Activated CD4-positive, alpha-beta T cell treated with anti-CD3 and anti-CD28 coated beads for 36 hours (primary cell): ENCODE data around the gene PPP2R3B. TPM values are rescaled to one million over a fixed set of nuclear protein-coding genes. Genes with fewer than 3 reads are reported as not detected.
"Not testable (repeated sequence)": the region's sequence is repeated elsewhere in the genome, so short reads cannot be mapped to it uniquely, and the experiment has no call there.

Source experiments
- ATAC-seq: fragments of 200-7000 bp; cut with Tn5 transposase; one replicate; pipeline ENCODE4 v1.10.0; 2021; ENCODE audit warnings: mild to moderate bottlenecking, moderate library complexity
- CTCF ChIA-PET: fragments of 350-600 bp; sonication (Branson Sonifier 250); formaldehyde crosslinking; loops from one replicate; lab custom pipeline; 2021; ENCODE audit warnings: antibody characterized with exemption; lab: Charles Lee
- POLR2A ChIA-PET: fragments of 350-600 bp; sonication (Branson Sonifier 250); formaldehyde crosslinking; loops from one replicate; lab custom pipeline; 2021; ENCODE audit warnings: antibody characterized with exemption, inconsistent platforms; lab: Charles Lee
- DNase-seq: peaks from one replicate; pipeline ENCODE4 v3.0.0-alpha.2; 2020
- H3K27ac Mint-ChIP-seq: one replicate; pipeline ENCODE4 v1.8.0; 2021; ENCODE audit warnings: mixed read lengths
- H3K27me3 Mint-ChIP-seq: one replicate; pipeline ENCODE4 v1.8.0; 2021; ENCODE audit warnings: mixed read lengths
- H3K36me3 Mint-ChIP-seq: one replicate; pipeline ENCODE4 v1.8.0; 2021; ENCODE audit warnings: low read depth, mixed read lengths
- H3K4me1 Mint-ChIP-seq: one replicate; pipeline ENCODE4 v1.8.0; 2021; ENCODE audit warnings: mixed read lengths
- H3K4me3 Mint-ChIP-seq: one replicate; pipeline ENCODE4 v1.8.0; 2021; ENCODE audit warnings: mild to moderate bottlenecking, moderate library complexity, mixed read lengths
- H3K9me3 Mint-ChIP-seq: one replicate; pipeline ENCODE4 v1.8.0; 2021; ENCODE audit warnings: low read depth, mixed read lengths
- intact Hi-C, 2 experiments: fragments of 100-400 bp; cut with DNase I in 1 of 2; cut with micrococcal nuclease in 1 of 2; formaldehyde crosslinking; loops; one replicate each; pipeline versions ENCODE4 v1.14.2 to v1.15.1; 2022 to 2024; cut with DNase I, micrococcal nuclease
- total RNA-seq, 2 experiments: library from RNA; stranded (reverse); gene quantifications; one replicate each; pipeline ENCODE4 v1.2.3, GENCODE V29; 2021

The PPP2R3B gene
- total RNA-seq, 2 experiments from 2014 or later = 23.3 to 26.8 TPM

GRCh38 chrX:355329-356050 lies 31.2 kb downstream of the PPP2R3B start:
- Mint-ChIP-seq H3K9me3 (peaks cover 17% of the 10 kb centered on the region), H3K4me3 (no peak overlapping the region), H3K27ac (no peak overlapping the region), H3K36me3 (peaks cover 46% of the 10 kb centered on the region), H3K27me3 (no peaks in the 10 kb centered on the region), H3K4me1 (peaks cover 17% of the 10 kb centered on the region)
- ATAC-seq = no peak
- no peak for DNase-seq
- intact Hi-C loops = no loop called here
- CTCF ChIA-PET = no interaction called here
- POLR2A ChIA-PET = no interaction called here

GRCh38 chrX:353566-354535 lies 32.9 kb downstream of the PPP2R3B start:
- CTCF ChIA-PET = no interaction called here

GRCh38 chrX:352582-353314 lies 34.0 kb downstream of the PPP2R3B start:
- ChIA-PET POLR2A (no interaction called here), CTCF (no interaction called here)
- intact Hi-C loops = no loop called here
- Mint-ChIP-seq H3K27me3 (no peaks in the 10 kb centered on the region), H3K36me3 (peaks cover 29% of the 10 kb centered on the region), H3K27ac (no peak overlapping the region), H3K4me1 (peaks cover 14% of the 10 kb centered on the region), H3K9me3 (peaks cover 3% of the 10 kb centered on the region), H3K4me3 (no peak overlapping the region)
- ATAC-seq = no peak
- DNase-seq = no peak

More at GRCh38 chrX:353566-354535, 32.9 kb downstream of the PPP2R3B start:
- ATAC-seq = no peak
- intact Hi-C loops = no loop called here
- Mint-ChIP-seq H3K36me3 (peaks cover 37% of the 10 kb centered on the region), H3K4me1 (peaks cover 17% of the 10 kb centered on the region), H3K27ac (no peak overlapping the region), H3K4me3 (no peak overlapping the region), H3K27me3 (no peaks in the 10 kb centered on the region), H3K9me3 (peaks cover 7% of the 10 kb centered on the region)
- DNase-seq = no peak
- POLR2A ChIA-PET = no interaction called here

- Mint-ChIP-seq H3K27ac (no peak overlapping the region), H3K9me3 (no peaks in the 10 kb centered on the region), H3K27me3 (no peaks in the 10 kb centered on the region), H3K36me3 (peaks cover 23% of the 10 kb centered on the region), H3K4me3 (no peak overlapping the region), H3K4me1 (peaks cover 8% of the 10 kb centered on the region)
- DNase-seq (no peak), ATAC-seq (no peak)
- CTCF ChIA-PET = no interaction called here
- intact Hi-C loops = no loop called here
- POLR2A ChIA-PET = no interaction called here
These were observed 34.5 kb downstream of the PPP2R3B start for GRCh38 chrX:352181-352580.

- intact Hi-C loops = no loop called here
- Mint-ChIP-seq H3K36me3 (peaks cover 19% of the 10 kb centered on the region), H3K4me3 (no peak overlapping the region), H3K27ac (no peak overlapping the region), H3K9me3 (no peaks in the 10 kb centered on the region), H3K27me3 (no peaks in the 10 kb centered on the region), H3K4me1 (peaks cover 4% of the 10 kb centered on the region)
- no peak for ATAC-seq
- ChIA-PET CTCF (no interaction called here), POLR2A (no interaction called here)
- no peak for DNase-seq
These were observed 35.0 kb downstream of the PPP2R3B start for GRCh38 chrX:351736-352135.

- intact Hi-C loops = not testable (repeated sequence)
- H3K36me3 Mint-ChIP-seq = peaks cover 15% of the 10 kb centered on the region
These were observed 35.4 kb downstream of the PPP2R3B start for GRCh38 chrX:351324-351641.

GRCh38 chrX:350534-351323 lies 36.0 kb downstream of the PPP2R3B start:
- no peaks in the 10 kb centered on the region for H3K27me3 Mint-ChIP-seq
- ATAC-seq (no peak), DNase-seq (no peak)
- intact Hi-C loops = no loop called here
- ChIA-PET POLR2A (no interaction called here), CTCF (no interaction called here)
- no peak overlapping the region for H3K4me3 Mint-ChIP-seq
- H3K27ac Mint-ChIP-seq = no peak overlapping the region
- H3K36me3 Mint-ChIP-seq = peaks cover 12% of the 10 kb centered on the region
- no peaks in the 10 kb centered on the region for H3K4me1 Mint-ChIP-seq
- no peaks in the 10 kb centered on the region for H3K9me3 Mint-ChIP-seq

More at GRCh38 chrX:351324-351641, 35.4 kb downstream of the PPP2R3B start:
- H3K4me3 Mint-ChIP-seq, H3K9me3 Mint-ChIP-seq, CTCF ChIA-PET, ATAC-seq, H3K27ac Mint-ChIP-seq, H3K4me1 Mint-ChIP-seq, DNase-seq, POLR2A ChIA-PET, H3K27me3 Mint-ChIP-seq: not testable (repeated sequence)

- Mint-ChIP-seq H3K27ac (no peak overlapping the region), H3K4me1 (no peaks in the 10 kb centered on the region), H3K36me3 (peaks cover 8% of the 10 kb centered on the region), H3K9me3 (no peaks in the 10 kb centered on the region), H3K27me3 (no peaks in the 10 kb centered on the region), H3K4me3 (no peak overlapping the region)
- no peak for DNase-seq
- no peak for ATAC-seq
- intact Hi-C loops = no loop called here
- ChIA-PET POLR2A (no interaction called here), CTCF (no interaction called here)
These were observed 36.6 kb downstream of the PPP2R3B start for GRCh38 chrX:350148-350533.

- ATAC-seq (no peak), DNase-seq (no peak)
- Mint-ChIP-seq H3K36me3 (peaks cover 6% of the 10 kb centered on the region), H3K4me3 (no peak overlapping the region), H3K4me1 (no peaks in the 10 kb centered on the region), H3K27me3 (no peaks in the 10 kb centered on the region), H3K9me3 (no peaks in the 10 kb centered on the region), H3K27ac (no peak overlapping the region)
- ChIA-PET POLR2A (no interaction called here), CTCF (no interaction called here)
- intact Hi-C loops = no loop called here
These were observed 37.0 kb downstream of the PPP2R3B start for GRCh38 chrX:349702-350101.

- no peak overlapping the region for H3K27ac Mint-ChIP-seq
- POLR2A ChIA-PET = no interaction called here
- no peak overlapping the region for H3K4me3 Mint-ChIP-seq
- DNase-seq = no peak
- peaks cover 6% of the 10 kb centered on the region for H3K36me3 Mint-ChIP-seq
- CTCF ChIA-PET = no interaction called here
- intact Hi-C loops = no loop called here
- no peaks in the 10 kb centered on the region for H3K27me3 Mint-ChIP-seq
- ATAC-seq = no peak
- H3K9me3 Mint-ChIP-seq = no peaks in the 10 kb centered on the region
- H3K4me1 Mint-ChIP-seq = no peaks in the 10 kb centered on the region
These were observed 37.5 kb downstream of the PPP2R3B start for GRCh38 chrX:349196-349595.

GRCh38 chrX:348461-349117 lies 38.1 kb downstream of the PPP2R3B start:
- intact Hi-C loops = no loop called here

More at GRCh38 chrX:348461-349117, 38.1 kb downstream of the PPP2R3B start:
- Mint-ChIP-seq H3K27me3 (no peaks in the 10 kb centered on the region), H3K4me1 (no peaks in the 10 kb centered on the region), H3K36me3 (peaks cover 6% of the 10 kb centered on the region), H3K4me3 (no peak overlapping the region), H3K9me3 (no peaks in the 10 kb centered on the region), H3K27ac (no peak overlapping the region)
- ATAC-seq = no peak
- ChIA-PET CTCF (no interaction called here), POLR2A (no interaction called here)
- no peak for DNase-seq
